ENCODE data around the gene HSP90B1.
A peak's percentile ranks its signal among the peaks of the same experiment; 100 is the strongest.

Gene HSP90B1

DNA sequence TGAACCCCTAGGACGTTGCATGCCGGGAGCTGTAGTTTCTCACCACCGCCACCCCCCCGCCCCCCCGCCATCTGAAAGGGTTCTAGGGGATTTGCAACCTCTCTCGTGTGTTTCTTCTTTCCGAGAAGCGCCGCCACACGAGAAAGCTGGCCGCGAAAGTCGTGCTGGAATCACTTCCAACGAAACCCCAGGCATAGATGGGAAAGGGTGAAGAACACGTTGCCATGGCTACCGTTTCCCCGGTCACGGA lies 501 bp upstream of the HSP90B1 start:
- no peak for DNase-seq

DNA sequence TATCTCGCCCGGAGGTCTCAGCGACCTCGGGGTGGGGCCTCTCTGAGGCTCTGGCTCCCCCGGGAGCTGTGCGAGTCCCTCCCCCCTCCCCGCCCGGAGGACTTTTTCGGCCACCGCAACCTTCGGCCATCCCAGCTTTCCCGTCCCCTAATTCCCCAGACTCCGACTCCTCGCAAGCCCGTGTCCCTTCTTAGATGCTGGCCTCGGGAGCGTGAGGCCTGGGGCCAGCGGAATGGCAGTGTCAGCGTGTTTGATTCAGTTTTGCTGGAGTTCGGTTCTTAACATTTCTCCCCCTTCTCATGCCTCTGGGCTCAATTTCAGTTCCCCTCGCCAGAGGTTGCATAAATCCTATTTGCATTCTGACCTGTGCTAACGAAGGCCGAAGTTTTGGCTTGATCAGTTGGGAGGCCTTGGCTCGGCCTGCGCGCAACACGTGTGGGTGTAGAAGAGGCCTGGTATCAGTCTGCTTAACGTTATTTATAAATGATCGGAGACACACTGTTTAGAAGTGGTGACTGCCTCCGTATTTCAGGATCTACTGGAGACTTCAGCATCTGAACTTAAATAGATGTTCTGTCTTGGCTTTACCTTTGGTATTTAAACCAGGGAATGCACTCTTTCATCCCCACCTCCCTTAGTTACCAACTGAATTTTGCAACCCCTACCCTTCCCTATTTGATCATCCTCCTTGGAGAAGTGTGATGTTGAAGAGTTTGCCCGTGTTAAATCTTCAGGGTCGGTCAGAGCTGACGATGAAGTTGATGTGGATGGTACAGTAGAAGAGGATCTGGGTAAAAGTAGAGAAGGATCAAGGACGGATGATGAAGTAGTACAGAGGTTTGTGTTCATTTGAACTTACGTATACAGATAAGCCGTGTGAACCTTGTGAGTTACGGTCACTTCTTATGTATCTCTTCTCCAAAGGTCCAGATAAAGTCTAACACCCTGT lies 851 bp downstream of the HSP90B1 start:
- peak in 2 of 5 experiments; percentile 13 to 26 for DNase-seq

GRCh38 chr12:103933237-103933636 lies 3.0 kb downstream of the HSP90B1 start:
- DNase-seq, result no peak

DNA sequence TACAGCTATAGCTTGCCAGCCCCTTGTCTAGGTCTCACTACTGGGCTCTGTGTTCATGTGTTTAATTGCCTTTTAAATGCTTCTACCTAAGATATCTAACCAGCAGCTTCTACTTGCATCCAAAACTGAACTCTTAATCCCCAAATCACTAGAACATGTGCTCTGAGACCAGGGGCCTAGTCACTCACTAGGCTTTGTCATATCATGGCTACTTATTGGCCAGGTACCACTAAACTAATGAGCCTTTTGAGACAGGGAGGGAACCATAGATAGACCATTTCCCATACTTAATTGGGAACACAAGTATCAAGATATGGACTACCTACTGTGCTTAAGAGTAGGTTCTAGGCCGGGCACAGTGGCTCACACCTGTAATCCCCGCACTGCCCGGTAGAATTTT lies 6.5 kb downstream of the HSP90B1 start:
- DNase-seq, result no peak

- DNase-seq, result no peak
Observed at GRCh38 chr12:103944964-103945363, 14.8 kb downstream of the HSP90B1 start.

DNA sequence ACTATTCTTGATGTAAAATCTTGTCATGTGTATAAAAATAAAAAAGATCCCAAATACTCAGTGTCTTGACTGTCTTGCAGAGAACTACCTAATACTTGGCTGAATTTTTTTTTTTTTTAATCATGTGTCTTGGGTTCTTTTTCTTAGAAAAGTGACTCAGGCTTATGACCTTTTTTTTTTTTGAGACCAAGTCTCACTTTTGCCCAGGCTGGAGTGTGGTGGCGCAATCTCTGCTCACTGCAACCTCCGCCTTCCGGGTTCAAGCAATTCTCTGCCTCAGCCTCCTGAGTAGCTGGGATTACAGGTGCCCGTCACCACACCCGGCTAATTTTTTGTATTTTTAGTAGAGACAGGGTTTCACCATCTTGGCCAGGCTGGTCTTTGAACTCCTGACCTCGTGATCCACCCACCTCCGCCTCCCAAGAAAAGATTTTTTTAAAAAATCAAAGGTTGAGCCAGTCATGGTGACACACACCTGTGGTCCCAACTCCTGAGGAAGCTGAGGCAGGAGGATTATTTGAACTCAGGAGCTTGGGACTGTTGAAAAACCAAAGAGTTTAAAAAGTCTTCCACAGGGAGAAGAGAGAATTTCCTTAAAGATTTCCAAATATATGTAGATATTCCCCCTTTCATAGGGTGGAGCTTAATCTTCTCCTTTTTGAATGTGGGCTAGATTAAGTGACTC lies 17.8 kb downstream of the HSP90B1 start:
- DNase-seq, result no peak

- peak in 1 of 5 experiments; percentile 18 for DNase-seq
Observed at GRCh38 chr12:103948746-103949406, 18.7 kb downstream of the HSP90B1 start.

DNA sequence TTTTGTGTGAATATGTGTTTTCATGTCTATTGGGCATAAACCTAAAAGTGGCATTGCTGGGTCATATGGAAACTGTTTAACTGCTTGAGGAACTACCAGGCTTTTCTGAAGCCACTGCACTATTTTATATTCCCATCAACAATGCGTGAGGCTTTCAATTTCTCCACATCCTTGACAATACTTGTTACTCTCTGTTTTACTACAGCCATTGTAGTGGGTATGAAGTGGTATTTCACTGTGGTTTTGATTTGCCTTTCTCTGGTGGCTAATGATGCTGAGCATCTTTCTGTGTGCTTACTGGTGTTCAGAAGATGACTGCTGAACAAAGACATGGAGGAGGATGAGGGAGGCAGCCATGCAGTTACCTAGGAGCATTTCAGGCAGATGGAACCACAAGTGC lies 22.3 kb downstream of the HSP90B1 start:
- DNase-seq, result peak in 1 of 5 experiments; percentile 67

- DNase-seq, result no peak
Observed at GRCh38 chr12:103955811-103956508, 25.8 kb downstream of the HSP90B1 start.

GRCh38 chr12:103956509-103957027 lies 26.4 kb downstream of the HSP90B1 start:
- DNase-seq, result no peak

DNA sequence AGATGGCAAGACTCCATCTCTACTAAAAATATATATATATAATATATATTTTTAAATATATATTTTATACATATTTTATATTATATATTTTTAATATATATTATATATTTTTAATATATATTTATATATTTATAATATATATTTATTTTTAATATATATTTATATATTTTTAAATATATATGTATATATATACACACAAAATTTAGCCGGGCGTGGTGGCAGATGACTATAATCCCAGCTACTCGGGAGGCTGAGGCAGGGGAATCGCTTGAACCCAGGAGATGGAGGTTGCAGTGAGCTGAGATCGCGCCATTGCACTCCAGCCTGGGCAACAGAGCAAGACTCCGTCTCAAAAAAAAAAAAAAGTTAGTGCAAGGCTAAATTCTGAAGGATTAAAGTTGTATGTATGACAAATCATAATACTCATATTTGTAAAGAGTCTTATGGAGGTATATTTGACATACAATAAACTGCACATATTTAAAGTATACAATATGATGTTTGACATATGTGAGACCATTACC lies 27.7 kb downstream of the HSP90B1 start:
- no peak for DNase-seq

GRCh38 chr12:103958621-103959020 lies 28.4 kb downstream of the HSP90B1 start:
- no peak for DNase-seq

- peak in 1 of 5 experiments; percentile 14 for DNase-seq
Observed at GRCh38 chr12:103960616-103961227, 30.5 kb downstream of the HSP90B1 start.

DNA sequence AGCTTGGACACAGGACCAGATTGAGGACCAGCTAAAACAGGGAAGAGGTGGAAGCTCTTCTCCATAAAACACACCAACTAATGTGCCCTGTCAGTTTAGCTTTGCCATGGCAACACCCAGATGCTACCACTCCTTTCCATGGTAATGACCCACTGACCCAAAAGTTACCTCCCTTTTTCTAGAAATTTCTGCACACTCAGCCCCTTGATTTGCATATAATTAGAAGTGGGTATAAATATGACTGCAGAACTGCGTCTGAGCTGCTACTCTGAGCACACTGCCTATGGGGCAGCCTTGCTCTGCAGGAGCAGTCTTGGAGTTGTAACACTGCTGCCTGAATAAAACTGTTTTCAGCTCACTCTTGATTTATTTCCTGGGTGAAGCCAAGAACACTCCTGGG lies 32.3 kb downstream of the HSP90B1 start:
- no peak for DNase-seq

DNA sequence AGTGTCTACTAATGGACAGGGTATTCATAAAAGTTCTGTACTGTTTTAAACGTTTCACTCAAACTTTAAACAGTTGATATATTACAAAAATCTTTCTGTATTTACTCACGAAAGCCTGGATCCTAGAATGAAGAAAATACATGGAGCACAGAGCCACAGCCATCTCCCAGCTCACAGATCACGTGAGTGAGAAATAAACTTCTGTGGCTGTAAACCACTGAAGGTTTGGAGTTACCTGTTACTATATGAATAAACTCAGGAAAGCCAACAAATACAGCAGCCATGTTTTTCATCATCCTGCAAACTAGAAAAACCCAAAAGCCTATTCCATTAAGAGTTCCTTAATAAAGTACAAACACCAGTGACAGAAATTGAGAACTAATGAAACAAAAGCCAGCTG lies 34.6 kb downstream of the HSP90B1 start:
- peak in 1 of 5 experiments; percentile 29 for DNase-seq

GRCh38 chr12:103965255-103965589 lies 35.0 kb downstream of the HSP90B1 start:
- DNase-seq, result no peak

GRCh38 chr12:103965590-103966504 lies 35.6 kb downstream of the HSP90B1 start, which contains the start of gene TDG:
TDG (plus strand) TSS chr12:103965872; CDS start chr12:103966038, 166 bp downstream.
- DNase-seq, result peak; percentile 89 to 99 (median 96)

DNA sequence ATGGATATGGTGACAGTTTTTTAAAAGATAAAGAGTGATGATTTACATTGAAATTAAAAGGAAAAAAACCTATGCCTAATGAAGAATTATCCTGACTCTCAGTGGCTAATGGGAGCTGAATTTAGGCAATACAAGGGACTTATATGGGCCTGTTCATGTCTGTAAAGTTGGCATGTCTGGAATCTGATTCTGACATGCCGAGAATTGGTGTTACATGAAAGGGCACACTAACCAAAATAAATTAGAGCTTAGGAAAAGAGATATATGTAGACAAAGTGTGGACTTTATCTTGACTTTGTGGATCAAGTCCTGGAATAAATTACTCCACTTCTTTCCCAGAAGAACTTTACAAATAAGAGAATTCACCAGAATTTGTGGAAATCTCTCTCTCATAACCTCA lies 36.5 kb downstream of the HSP90B1 start:
- no peak for DNase-seq

DNA sequence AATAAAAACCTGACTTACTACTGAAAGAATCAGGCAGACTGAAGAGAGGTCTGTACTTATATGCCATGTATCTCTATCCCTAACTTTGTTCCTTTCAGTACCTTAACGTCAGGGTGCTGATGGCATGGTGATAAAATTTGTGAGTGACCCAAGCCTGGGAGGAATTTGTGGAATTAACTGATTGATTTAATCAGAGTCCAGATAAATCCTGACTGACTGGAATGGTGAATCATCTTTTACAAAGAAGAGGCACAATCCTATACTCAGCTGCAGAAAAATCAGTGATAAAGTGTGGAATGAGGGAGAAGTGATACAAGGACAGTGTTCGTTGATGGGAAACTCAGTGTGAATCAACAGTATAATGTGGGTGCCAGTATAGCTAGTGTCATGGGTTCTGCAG lies 39.2 kb downstream of the HSP90B1 start:
- no peak for DNase-seq

DNA sequence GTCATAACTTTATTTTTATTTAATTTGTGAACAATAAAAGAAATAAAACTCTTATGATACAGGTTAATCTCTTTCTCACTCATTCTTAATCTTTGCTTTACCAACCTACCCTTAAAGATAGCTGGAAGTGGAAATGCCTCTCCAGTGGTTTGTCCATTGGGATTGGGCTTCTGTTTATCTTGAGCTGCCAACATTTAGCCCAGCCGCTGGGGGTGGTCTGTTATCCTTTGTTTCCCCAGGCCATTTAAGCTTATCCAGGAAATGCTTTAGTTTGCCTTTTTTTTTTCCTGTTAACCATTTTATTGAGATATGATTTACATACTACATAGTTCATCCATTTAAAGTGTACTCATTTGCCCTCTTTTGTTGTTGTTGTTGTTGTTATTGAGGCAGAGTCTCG lies 43.7 kb downstream of the HSP90B1 start:
- DNase-seq, result no peak

DNA sequence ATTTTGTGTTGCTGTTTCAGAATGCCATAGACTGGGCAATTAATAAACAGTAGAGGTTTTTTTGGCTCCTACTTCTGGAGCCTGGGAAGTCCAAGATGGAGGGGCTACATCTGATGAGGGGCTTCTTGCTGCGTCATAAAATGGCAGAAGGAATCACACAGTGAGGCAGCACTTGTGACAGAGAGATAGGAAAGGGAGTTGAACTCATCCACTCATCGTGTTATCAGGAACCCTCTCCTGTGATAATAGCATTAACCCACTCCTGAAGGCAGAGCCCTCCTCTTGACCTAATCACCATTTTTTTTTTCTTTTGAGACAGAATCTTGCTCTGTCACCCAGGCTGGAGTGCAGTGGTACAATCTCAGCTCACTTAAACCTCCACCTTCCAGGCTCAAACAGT lies 45.2 kb downstream of the HSP90B1 start:
- no peak for DNase-seq

All from T-helper 2 cell (primary cell).